Thoracic aorta (tissue), 2 donors: ENCODE results near the gene SLC22A23. TPM values are rescaled to one million over a fixed set of nuclear protein-coding genes. Genes with fewer than 3 reads are reported as not detected.

Experiments
- ATAC-seq: fragments of 150-250 bp; one replicate; pipeline ENCODE4 v1.8.0; 2017; ENCODE audit warnings: low read depth; ENCODE audit not compliant: insufficient number of reproducible peaks, low FRiP score
- DNase-seq: peaks from one replicate; pipeline ENCODE4 v3.0.0-alpha.2; 2020; ENCODE audit warnings: low spot score
- H3K27ac ChIP-seq, 2 donors: fragments of 200-600 bp; sonication (generic); 1 replicate in 1 of 2; 2 replicates in 1 of 2; pipeline ENCODE4 v1.5.1; 2016; ENCODE audit warnings: mild to moderate bottlenecking in 2 of 2, moderate library complexity in 2 of 2
- H3K27me3 ChIP-seq: fragments of 200-600 bp; sonication (generic); replicated peaks from 2 replicates; pipeline ENCODE4 v1.6.0; 2016; ENCODE audit warnings: mild to moderate bottlenecking; ENCODE audit not compliant: insufficient read depth
- H3K36me3 ChIP-seq: fragments of 200-600 bp; sonication (generic); one replicate; pipeline ENCODE4 v1.5.1; 2016
- H3K4me1 ChIP-seq, 2 donors: fragments of 200-600 bp; sonication (generic); 1 replicate in 1 of 2; 2 replicates in 1 of 2; pipeline versions ENCODE4 v1.5.1 to v1.6.0; 2016; ENCODE audit warnings: low read depth in 2 of 2, mild to moderate bottlenecking in 1 of 2; ENCODE audit not compliant: control insufficient read depth in 1 of 2
- H3K4me3 ChIP-seq: fragments of 200-600 bp; sonication (generic); 2 replicates; pipeline ENCODE4 v1.5.1; 2016; ENCODE audit warnings: mild to moderate bottlenecking
- H3K9me3 ChIP-seq: fragments of 200-600 bp; sonication (generic); 2 replicates; pipeline ENCODE4 v1.5.1; 2016
- CTCF ChIP-seq: fragments of 200-600 bp; sonication (generic); IDR thresholded peaks from one replicate; pipeline ENCODE4 v1.5.1; 2019; ENCODE audit warnings: antibody characterized with exemption
- total RNA-seq, 2 donors: library from RNA; depleted of rRNA; stranded (reverse); fragments of >200 nt; gene quantifications; one replicate each; pipeline versions ENCODE4 v1.1.0 to v1.2.3, GENCODE V29; 2016

The SLC22A23 gene
- total RNA-seq, 2 donors from 2014 or later, result 5.1 to 9.7 TPM

GRCh38 chr6:3471711-3472110 lies 14.9 kb upstream of the SLC22A23 start:
- H3K4me3 ChIP-seq, result no peak overlapping the region
- no peak overlapping the region for H3K27ac ChIP-seq
- peaks cover 0 to 11% of the 10 kb centered on the region in 2 donors for H3K4me1 ChIP-seq
- TF ChIP-seq CTCF, result no peak
- ATAC-seq, result no peak
- no peak for DNase-seq
- no peaks in the 10 kb centered on the region for H3K36me3 ChIP-seq
- H3K27me3 ChIP-seq, result no peaks in the 10 kb centered on the region
- no peaks in the 10 kb centered on the region for H3K9me3 ChIP-seq

GRCh38 chr6:3471286-3471685 lies 14.4 kb upstream of the SLC22A23 start:
- Histone ChIP-seq H3K4me3 (no peak overlapping the region), H3K36me3 (no peaks in the 10 kb centered on the region), H3K4me1 (peaks cover 0 to 11% of the 10 kb centered on the region in 2 donors), H3K27ac (no peak overlapping the region), H3K9me3 (no peaks in the 10 kb centered on the region), H3K27me3 (no peaks in the 10 kb centered on the region)
- DNase-seq (no peak), ATAC-seq (no peak)
- TF ChIP-seq CTCF, result no peak

- Histone ChIP-seq H3K36me3 (no peaks in the 10 kb centered on the region), H3K4me1 (peaks cover 0 to 11% of the 10 kb centered on the region in 2 donors), H3K27ac (no peak overlapping the region), H3K9me3 (no peaks in the 10 kb centered on the region), H3K4me3 (no peak overlapping the region), H3K27me3 (no peaks in the 10 kb centered on the region)
- no peak for ATAC-seq
- TF ChIP-seq CTCF, result no peak
- DNase-seq, result no peak
Observed at GRCh38 chr6:3468585-3468984, 11.7 kb upstream of the SLC22A23 start.

GRCh38 chr6:3467996-3468395 lies 11.1 kb upstream of the SLC22A23 start:
- no peak for TF ChIP-seq CTCF
- H3K27ac ChIP-seq, result no peak overlapping the region
- H3K27me3 ChIP-seq, result no peaks in the 10 kb centered on the region
- no peak for DNase-seq
- no peaks in the 10 kb centered on the region for H3K9me3 ChIP-seq
- no peak overlapping the region for H3K4me3 ChIP-seq
- peaks cover 0 to 8% of the 10 kb centered on the region in 2 donors for H3K4me1 ChIP-seq
- H3K36me3 ChIP-seq, result no peaks in the 10 kb centered on the region
- no peak for ATAC-seq

GRCh38 chr6:3466488-3467219 lies 9.8 kb upstream of the SLC22A23 start:
- Histone ChIP-seq H3K4me3 (no peak overlapping the region), H3K36me3 (no peaks in the 10 kb centered on the region), H3K27ac (no peak overlapping the region), H3K9me3 (no peaks in the 10 kb centered on the region), H3K4me1 (no peaks in the 10 kb centered on the region), H3K27me3 (no peaks in the 10 kb centered on the region)
- ATAC-seq (no peak), DNase-seq (no peak)
- TF ChIP-seq CTCF, result no peak
